HepG2 (cell line): Measurements from ENCODE around the gene ZNF234. TPM values are rescaled to one million over a fixed set of nuclear protein-coding genes. Genes with fewer than 3 reads are reported as not detected.

Source experiments
- E2F2 ChIP-seq: sonication (generic); formaldehyde crosslinking; IDR thresholded peaks from 2 replicates; pipeline ENCODE4 v1.4.0; 2020; ENCODE audit warnings: missing genetic modification reagents, borderline replicate concordance
- FOXK2 ChIP-seq: fragments of 450-650 bp; IDR thresholded peaks from 2 replicates; pipeline ENCODE4 v1.6.1; 2016
- GLI4 ChIP-seq: sonication (generic); formaldehyde crosslinking; IDR thresholded peaks from 2 replicates; pipeline ENCODE4 v1.5.1; 2020; ENCODE audit warnings: missing genetic modification reagents, mild to moderate bottlenecking, moderate library complexity, borderline replicate concordance
- JUND ChIP-seq: sonication (generic); formaldehyde crosslinking; IDR thresholded peaks from 2 replicates; pipeline ENCODE4 v1.8.0; 2022; ENCODE audit warnings: mild to moderate bottlenecking, missing genetic modification reagents
- PAXIP1 ChIP-seq: sonication (generic); formaldehyde crosslinking; conservative IDR thresholded peaks from 2 replicates; pipeline ENCODE4 v1.4.0; 2020; ENCODE audit warnings: mild to moderate bottlenecking, missing genetic modification reagents, moderate library complexity
- PHF20 ChIP-seq: sonication (generic); formaldehyde crosslinking; IDR thresholded peaks from 2 replicates; pipeline ENCODE4 v1.5.0; 2020; ENCODE audit warnings: mild to moderate bottlenecking, missing genetic modification reagents
- SMAD1 ChIP-seq: sonication (generic); formaldehyde crosslinking; IDR thresholded peaks from 2 replicates; pipeline ENCODE4 v1.4.0; 2020; ENCODE audit warnings: missing genetic modification reagents, low read depth, mild to moderate bottlenecking, borderline replicate concordance
- SMAD3 ChIP-seq: sonication (generic); formaldehyde crosslinking; IDR thresholded peaks from 2 replicates; pipeline ENCODE4 v1.4.0; 2020; ENCODE audit warnings: missing genetic modification reagents
- TEF ChIP-seq: sonication (generic); formaldehyde crosslinking; IDR thresholded peaks from 2 replicates; pipeline ENCODE4 v1.5.0; 2020; ENCODE audit warnings: missing genetic modification reagents
- U2AF2 ChIP-seq: fragments of 200-400 bp; formaldehyde crosslinking; IDR thresholded peaks from 2 replicates; pipeline ENCODE4 v1.6.1; 2017; ENCODE audit warnings: low read depth, mild to moderate bottlenecking, low read length
- ZNF24 ChIP-seq: fragments of 450-650 bp; IDR thresholded peaks from 2 replicates; pipeline ENCODE4 v1.6.1; 2017; ENCODE audit warnings: antibody characterized with exemption, mild to moderate bottlenecking
- ZNF263 ChIP-seq: sonication (generic); formaldehyde crosslinking; IDR thresholded peaks from 2 replicates; pipeline ENCODE4 v1.4.0; 2020; ENCODE audit warnings: missing genetic modification reagents
- ZNF34 ChIP-seq: sonication (generic); formaldehyde crosslinking; IDR thresholded peaks from 2 replicates; pipeline ENCODE4 v1.4.0; 2020; ENCODE audit warnings: mild to moderate bottlenecking, missing genetic modification reagents, borderline replicate concordance
- ZNF451 ChIP-seq: sonication (generic); formaldehyde crosslinking; IDR thresholded peaks from 2 replicates; pipeline ENCODE4 v1.5.0; 2020; ENCODE audit warnings: mild to moderate bottlenecking, missing genetic modification reagents
- ZNF576 ChIP-seq: sonication (generic); formaldehyde crosslinking; IDR thresholded peaks from 2 replicates; pipeline ENCODE4 v1.4.0; 2020; ENCODE audit warnings: mild to moderate bottlenecking, missing genetic modification reagents
- ZNF580 ChIP-seq: IDR thresholded peaks from 2 replicates; pipeline ENCODE4 v1.6.1; 2016; ENCODE audit warnings: low read depth, borderline replicate concordance
- ZNF589 ChIP-seq: sonication (generic); formaldehyde crosslinking; conservative IDR thresholded peaks from 2 replicates; pipeline ENCODE4 v1.8.0; 2022; ENCODE audit warnings: mild to moderate bottlenecking, moderate library complexity, missing genetic modification reagents
- polyA plus RNA-seq, 8 experiments: library from polyadenylated mRNA; depleted of rRNA in 3 of 8; stranded (reverse) in 7 of 8; unstranded in 1 of 8; fragments of >200 nt; fragmentation: Illumina TruSeq in 4 of 8; extraction: Trizol in 4 of 8; gene quantifications; 2 replicates each; pipeline versions ENCODE4 v1.2.1 to v1.2.3, GENCODE V29; 2011 to 2016; ENCODE audit warnings: low read depth in 4 of 8, missing spikeins in 1 of 8, mixed read lengths in 1 of 8; ENCODE audit not compliant: insufficient read depth in 1 of 8
- total RNA-seq, 5 experiments: library from RNA; depleted of rRNA; stranded (reverse); fragments of >200 nt; fragmentation: Illumina TruSeq; extraction: Trizol; gene quantifications; 2 replicates each; pipeline ENCODE4 v1.2.3, GENCODE V29; 2016; ENCODE audit warnings: low read depth in 1 of 5

Gene ZNF234
- total and polyA plus RNA-seq, 2 of the 13 experiments (the other 11 are each of a cell fraction or from before 2014, with no cell fraction given) = 3.5 to 11.2 TPM

GRCh38 chr19:44164673-44165512 is 23.5 kb downstream of the ZNF234 start, which contains the start of gene ZNF226 (continued):
- TF ChIP-seq ZNF451 (CRISPR knock-in tag) = no peak
- no peak for TF ChIP-seq U2AF2
- TF ChIP-seq ZNF263 (CRISPR knock-in tag) = no peak
- TF ChIP-seq E2F2 = 0 out of 2 replicates have a peak, but pooled peaks have one; percentile 22
- TF ChIP-seq ZNF580 = no peak
- no peak for TF ChIP-seq GLI4 (CRISPR knock-in tag)
- TF ChIP-seq SMAD3 (CRISPR knock-in tag) = peak; percentile 42; the same call in 1 of the 2 replicates
- no peak for TF ChIP-seq TEF
- TF ChIP-seq PHF20 (CRISPR knock-in tag) = peak; percentile 94
- TF ChIP-seq ZNF24 = no peak
- TF ChIP-seq ZNF589 (CRISPR knock-in tag) = no peak
- no peak for TF ChIP-seq ZNF34
- no peak for TF ChIP-seq SMAD1 (CRISPR knock-in tag)
- TF ChIP-seq JUND (CRISPR knock-in tag) = no peak
- TF ChIP-seq FOXK2 = no peak
- TF ChIP-seq ZNF576 (CRISPR knock-in tag) = no peak
- TF ChIP-seq PAXIP1 (CRISPR knock-in tag) = peak; percentile 29; the same call in 1 of the 2 replicates
